Transverse colon (tissue), 4 donors: ENCODE results near the gene CDK19. TPM values are rescaled to one million over a fixed set of nuclear protein-coding genes. Genes with fewer than 3 reads are reported as not detected.

Source experiments
- DNase-seq: peaks from one replicate; pipeline ENCODE4 v3.0.0-alpha.2; 2019
- H3K27ac ChIP-seq, 4 donors: fragments of 200-600 bp; sonication (generic); 2 replicates each; pipeline ENCODE4 v1.5.1; 2016 to 2018; ENCODE audit warnings: inconsistent platforms in 4 of 4
- H3K27me3 ChIP-seq: fragments of 200-600 bp; sonication (generic); 2 replicates; pipeline ENCODE4 v1.5.1; 2017; ENCODE audit warnings: inconsistent platforms
- H3K36me3 ChIP-seq, 4 donors: fragments of 200-600 bp; sonication (generic); 2 replicates each; pipeline ENCODE4 v1.5.1; 2017 to 2019; ENCODE audit warnings: inconsistent platforms in 4 of 4
- H3K4me1 ChIP-seq, 4 donors: fragments of 200-600 bp; sonication (generic); 2 replicates each; pipeline ENCODE4 v1.5.1; 2017 to 2020; ENCODE audit warnings: inconsistent platforms in 4 of 4
- H3K4me3 ChIP-seq, 4 donors: fragments of 200-600 bp; sonication (generic); 1 replicate in 1 of 4; 2 replicates in 3 of 4; pipeline versions ENCODE4 v1.5.1 to v1.6.1; 2017 to 2019; ENCODE audit warnings: inconsistent platforms in 4 of 4
- H3K9me3 ChIP-seq, 2 donors: fragments of 200-600 bp; sonication (generic); 2 replicates each; pipeline ENCODE4 v1.5.1; 2017 to 2019; ENCODE audit warnings: inconsistent platforms in 2 of 2
- EP300 ChIP-seq: sonication (generic); formaldehyde crosslinking; IDR thresholded peaks from one replicate; pipeline ENCODE4 v1.6.1; 2017; ENCODE audit warnings: antibody characterized with exemption, low read depth
- POLR2A ChIP-seq: fragments of 450-650 bp; IDR thresholded peaks from one replicate; pipeline ENCODE4 v1.6.1; 2016; ENCODE audit warnings: antibody characterized with exemption, mild to moderate bottlenecking, moderate library complexity
- POLR2AphosphoS5 ChIP-seq, 3 donors: sonication (generic); formaldehyde crosslinking; IDR thresholded peaks; one replicate each; pipeline ENCODE4 v1.6.1; 2016; ENCODE audit warnings: antibody characterized with exemption in 3 of 3
- WGBS, 2 donors: methylation state at CpG; one replicate each; pipeline ENCODE4 v1.1.5; 2018; ENCODE audit warnings: low coverage in 1 of 2; 5-methylcytosine and 5-hydroxymethylcytosine counted together
- in situ Hi-C, 4 donors: fragments of 200-750 bp; cut with MboI; loops; one replicate each; pipeline versions ENCODE4 v1.15.0 to v1.15.1; 2017; ENCODE audit warnings: low sequenced_read_pairs in 3 of 4, low pct_ligation_motif_present in 1 of 4, low pct_unique_long_range_greater_than_20kb in 1 of 4
- intact Hi-C: fragments of 100-400 bp; cut with DNase I; formaldehyde crosslinking; loops from one replicate; pipeline ENCODE4 v1.15.1; 2023; ENCODE audit warnings: low total_unique reads
- small RNA-seq, 4 donors: library from RNA; depleted of rRNA; stranded (forward); fragments of <200 nt; gene quantifications; one replicate each; pipeline ENCODE3, GENCODE V24; 2016
- total RNA-seq, 4 donors: library from RNA; depleted of rRNA; stranded (reverse); fragments of >200 nt; gene quantifications; one replicate each; pipeline ENCODE4 v1.1.0, GENCODE V29; 2016
- TF ChIP-seq, protein P1 (sequence below), 5 experiments: fragments of 200-600 bp in 3 of 5; fragments of 450-650 bp in 2 of 5; sonication (generic) in 3 of 5; IDR thresholded peaks; 1 replicate in 2 of 5; 2 replicates in 3 of 5; pipeline ENCODE4 v1.5.1; 2016 to 2017; ENCODE audit warnings: antibody characterized with exemption in 5 of 5, inconsistent platforms in 3 of 5, mild to moderate bottlenecking in 2 of 5, moderate library complexity in 1 of 5

Gene CDK19
- total RNA-seq, 4 donors from 2014 or later: 7.0 to 18.6 (median 14.7) TPM

DNA sequence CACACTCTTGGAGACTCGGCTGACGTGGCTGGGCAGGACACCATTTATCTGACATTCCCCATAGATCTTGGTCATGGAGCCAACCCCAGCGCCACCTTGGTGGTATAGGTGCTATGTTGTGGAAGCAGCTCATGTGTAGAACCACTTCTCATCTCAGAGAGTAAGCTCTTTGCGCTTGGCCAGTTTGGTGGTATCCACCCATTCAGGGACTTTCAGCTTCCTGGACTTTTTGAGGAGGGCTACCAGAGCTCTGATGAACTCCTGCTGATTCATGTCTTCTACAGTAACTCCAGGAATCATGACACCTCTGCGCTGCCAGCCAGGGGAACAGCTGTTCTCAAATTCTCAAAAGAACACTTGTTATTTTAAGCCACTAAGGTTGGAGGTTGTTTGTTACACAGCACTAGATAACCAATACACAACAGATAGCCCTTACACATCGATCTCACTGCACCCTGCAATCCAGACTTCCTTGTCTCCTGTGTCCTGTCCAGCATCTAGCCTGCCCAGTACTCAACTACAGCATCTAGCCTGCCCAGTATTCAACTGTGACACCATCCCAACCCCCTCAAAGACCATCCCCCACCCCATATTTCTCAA, 252.9 kb downstream of the CDK19 start:
- H3K4me1 ChIP-seq: peaks cover 7 to 27% (median 11%) of the 10 kb centered on the region in 4 donors
- DNase-seq: no peak
- in situ Hi-C loops (no loop called here), intact Hi-C loops (no loop called here)
- no peaks in the 10 kb centered on the region for H3K9me3 ChIP-seq
- H3K36me3 ChIP-seq: no peaks in the 10 kb centered on the region
- H3K27me3 ChIP-seq: no peaks in the 10 kb centered on the region
- H3K27ac ChIP-seq: no peak overlapping the region
- no peak overlapping the region for H3K4me3 ChIP-seq
- TF ChIP-seq, protein P1, sequence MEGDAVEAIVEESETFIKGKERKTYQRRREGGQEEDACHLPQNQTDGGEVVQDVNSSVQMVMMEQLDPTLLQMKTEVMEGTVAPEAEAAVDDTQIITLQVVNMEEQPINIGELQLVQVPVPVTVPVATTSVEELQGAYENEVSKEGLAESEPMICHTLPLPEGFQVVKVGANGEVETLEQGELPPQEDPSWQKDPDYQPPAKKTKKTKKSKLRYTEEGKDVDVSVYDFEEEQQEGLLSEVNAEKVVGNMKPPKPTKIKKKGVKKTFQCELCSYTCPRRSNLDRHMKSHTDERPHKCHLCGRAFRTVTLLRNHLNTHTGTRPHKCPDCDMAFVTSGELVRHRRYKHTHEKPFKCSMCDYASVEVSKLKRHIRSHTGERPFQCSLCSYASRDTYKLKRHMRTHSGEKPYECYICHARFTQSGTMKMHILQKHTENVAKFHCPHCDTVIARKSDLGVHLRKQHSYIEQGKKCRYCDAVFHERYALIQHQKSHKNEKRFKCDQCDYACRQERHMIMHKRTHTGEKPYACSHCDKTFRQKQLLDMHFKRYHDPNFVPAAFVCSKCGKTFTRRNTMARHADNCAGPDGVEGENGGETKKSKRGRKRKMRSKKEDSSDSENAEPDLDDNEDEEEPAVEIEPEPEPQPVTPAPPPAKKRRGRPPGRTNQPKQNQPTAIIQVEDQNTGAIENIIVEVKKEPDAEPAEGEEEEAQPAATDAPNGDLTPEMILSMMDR (IDR thresholded peaks at IDR 0.05): no peak
- WGBS, 2 donors: 91 to 100% methylated on average over 3 to 6 of the region's 6 CpGs

DNA sequence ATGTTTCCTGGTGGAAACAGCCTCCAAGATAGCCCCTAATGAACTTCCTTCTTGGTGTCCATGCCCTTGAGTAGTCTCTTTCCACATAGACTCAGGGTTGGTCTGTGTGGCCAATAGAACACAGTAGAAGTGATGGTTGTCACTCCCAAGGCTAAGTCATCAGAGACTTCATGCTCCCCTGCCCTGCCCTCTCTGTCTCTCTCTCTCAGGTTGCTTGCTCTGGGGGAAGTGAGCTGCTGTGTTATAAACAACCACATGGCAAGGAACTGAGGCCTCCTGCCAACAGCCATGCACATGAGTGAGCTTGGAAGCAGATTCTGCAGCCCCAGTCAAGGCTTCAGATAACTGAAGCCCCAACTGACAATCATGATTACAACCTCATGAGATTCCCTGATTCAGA, 253.6 kb downstream of the CDK19 start:
- in situ Hi-C loops: no loop called here
- H3K4me1 ChIP-seq: peaks cover 7 to 20% (median 9%) of the 10 kb centered on the region in 4 donors
- H3K4me3 ChIP-seq: no peak overlapping the region
- TF ChIP-seq POLR2AphosphoS5 (IDR thresholded peaks at IDR 0.05) (no peak), EP300 (no peak), POLR2A (no peak)
- TF ChIP-seq, protein P1 (IDR thresholded peaks at IDR 0.05): no peak
- no peaks in the 10 kb centered on the region for H3K27me3 ChIP-seq
- no peak for DNase-seq
- intact Hi-C loops: no loop called here
- no peaks in the 10 kb centered on the region for H3K9me3 ChIP-seq
- H3K27ac ChIP-seq: no peak overlapping the region
- H3K36me3 ChIP-seq: no peaks in the 10 kb centered on the region

DNA sequence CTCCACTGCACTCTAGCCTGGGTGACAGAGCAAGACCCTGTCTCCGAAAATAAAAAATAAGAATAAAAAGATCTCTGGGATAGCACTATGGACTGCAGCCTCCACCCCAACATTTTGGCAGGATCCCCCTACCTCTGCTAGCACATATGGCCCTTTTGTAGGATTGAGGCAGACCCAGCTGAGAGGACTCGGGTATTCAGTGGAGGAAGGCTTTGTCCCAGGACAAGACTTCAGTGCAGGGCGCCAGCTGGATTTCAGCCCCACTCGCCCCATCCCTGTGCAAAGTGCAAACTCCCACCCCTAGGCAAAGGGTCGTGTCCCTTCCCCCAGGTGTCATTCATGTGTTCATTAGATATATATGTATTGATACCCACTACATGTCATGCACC, 254.3 kb downstream of the CDK19 start:
- WGBS, 2 donors: 80 to 88% methylated on average over 1 to 5 of the region's 5 CpGs

DNA sequence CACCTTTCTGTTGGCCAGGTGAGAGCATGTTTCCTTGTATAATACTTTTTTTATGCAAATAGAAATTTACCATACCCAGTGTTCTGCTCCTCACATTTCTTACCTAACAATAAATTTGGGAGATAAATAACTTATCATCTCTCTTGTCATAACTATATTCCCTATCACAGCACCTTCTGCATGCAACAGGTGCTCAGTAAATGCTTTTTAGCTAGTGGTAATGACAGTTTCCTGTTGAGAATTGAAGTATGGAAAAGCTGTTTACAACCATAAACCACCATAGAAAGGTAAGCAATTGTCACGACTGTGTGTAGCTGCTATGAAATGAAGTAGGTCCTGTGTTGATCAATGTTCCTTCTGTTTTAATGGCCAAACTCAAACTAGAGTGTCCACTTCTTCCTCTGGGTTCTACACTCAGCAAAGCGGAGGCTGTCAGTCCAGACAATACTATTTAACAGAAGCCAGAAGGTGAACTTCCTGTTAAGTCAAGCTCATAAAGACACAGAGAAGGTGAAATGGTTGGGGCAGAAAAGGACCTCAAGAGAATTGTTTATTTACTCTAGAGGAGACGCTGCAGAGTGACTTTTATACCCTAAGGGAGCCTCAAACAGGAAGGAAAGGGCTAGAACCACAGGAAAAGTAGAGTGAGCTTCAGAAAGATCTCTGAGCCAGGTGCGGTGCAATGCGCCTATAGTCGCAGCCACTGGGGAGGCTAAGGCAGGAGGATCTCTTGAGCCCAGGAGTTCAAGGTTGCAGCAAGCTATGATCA, 254.8 kb downstream of the CDK19 start:
- Histone ChIP-seq H3K27ac (peak overlapping the region in 2 of 4 donors; percentile 17 to 31), H3K27me3 (no peaks in the 10 kb centered on the region), H3K36me3 (no peaks in the 10 kb centered on the region), H3K4me1 (peaks cover 0 to 7% (median 2%) of the 10 kb centered on the region in 4 donors), H3K4me3 (no peak overlapping the region), H3K9me3 (no peaks in the 10 kb centered on the region)
- DNase-seq: no peak
- 28 to 39% methylated on average over 6 of the region's 6 CpGs for WGBS, 2 donors
- TF ChIP-seq POLR2A (no peak), POLR2AphosphoS5 (IDR thresholded peaks at IDR 0.05) (no peak), EP300 (no peak)
- TF ChIP-seq, protein P1 (IDR thresholded peaks at IDR 0.05): no peak
- in situ Hi-C loops (no loop called here), intact Hi-C loops (no loop called here)

More for the DNA sequence above, 254.3 kb downstream of the CDK19 start:
- peak overlapping the region in 1 of 4 donors; percentile 17 for H3K27ac ChIP-seq
- no peaks in the 10 kb centered on the region for H3K27me3 ChIP-seq
- DNase-seq: no peak
- intact Hi-C loops: no loop called here
- H3K4me1 ChIP-seq: peaks cover under 1 to 13% (median 3%) of the 10 kb centered on the region in 4 donors
- H3K36me3 ChIP-seq: no peaks in the 10 kb centered on the region
- no peaks in the 10 kb centered on the region for H3K9me3 ChIP-seq
- no peak overlapping the region for H3K4me3 ChIP-seq
- no peak for TF ChIP-seq POLR2AphosphoS5 (IDR thresholded peaks at IDR 0.05)
- TF ChIP-seq, protein P1 (IDR thresholded peaks at IDR 0.05): no peak
- no peak for TF ChIP-seq POLR2A
- no peak for TF ChIP-seq EP300
- in situ Hi-C loops: no loop called here

Small RNA genes within 50 kb of the gene (small RNA-seq; reads per million reads assigned to genes)
- gene RNU6-1115P: 0 reads per million in 4 donors
- 0 reads per million in 4 donors for gene RNU6-957P
- gene SNORA40C: 0 reads per million in 4 donors

Other genes starting within 250 kb of the CDK19 start
- gene AMD1, start 59.3 kb upstream of the CDK19 start, total RNA-seq: 10 to 100 TPM; 50.7 to 86.4 (median 75.1) TPM
- 10 to 100 TPM; 13.5 to 53.4 (median 24.6) TPM for gene GTF3C6, start 143.2 kb upstream of the CDK19 start, total RNA-seq
- 10 to 100 TPM in 1 of 4 donors, 1 to 10 TPM in 2, not detected in 1; 3.0 to 13.3 (median 6.8) TPM for gene RPF2, start 166.6 kb upstream of the CDK19 start, total RNA-seq